CD4-positive, alpha-beta T cell treated with Interleukin-4 for 4 hours (primary cell): ENCODE measurements around the gene OTOGL.

Source experiments
- DNase-seq: peaks from one replicate; pipeline ENCODE4 v3.0.0-alpha.2; 2020

OTOGL gene

DNA sequence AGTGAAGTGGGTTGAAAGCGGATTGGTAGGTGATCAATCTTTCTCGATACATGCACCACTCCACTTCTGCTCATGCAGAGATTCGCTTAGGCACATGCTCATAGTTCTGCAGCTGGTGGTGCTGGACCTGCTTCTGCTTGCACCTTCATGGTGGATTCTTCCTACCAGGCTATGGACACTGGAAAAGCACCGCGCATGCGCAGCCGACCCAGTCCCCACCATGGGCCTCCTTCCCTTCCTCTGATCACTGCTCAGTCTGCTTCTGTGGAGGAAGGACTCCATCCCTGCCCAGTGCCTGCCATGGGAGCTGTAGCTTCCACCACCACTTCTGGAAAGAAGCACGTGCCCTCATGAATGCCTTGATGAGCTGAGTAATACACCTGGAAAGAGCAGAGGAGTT, 282.9 kb downstream of the OTOGL start:
- DNase-seq: no peak

DNA sequence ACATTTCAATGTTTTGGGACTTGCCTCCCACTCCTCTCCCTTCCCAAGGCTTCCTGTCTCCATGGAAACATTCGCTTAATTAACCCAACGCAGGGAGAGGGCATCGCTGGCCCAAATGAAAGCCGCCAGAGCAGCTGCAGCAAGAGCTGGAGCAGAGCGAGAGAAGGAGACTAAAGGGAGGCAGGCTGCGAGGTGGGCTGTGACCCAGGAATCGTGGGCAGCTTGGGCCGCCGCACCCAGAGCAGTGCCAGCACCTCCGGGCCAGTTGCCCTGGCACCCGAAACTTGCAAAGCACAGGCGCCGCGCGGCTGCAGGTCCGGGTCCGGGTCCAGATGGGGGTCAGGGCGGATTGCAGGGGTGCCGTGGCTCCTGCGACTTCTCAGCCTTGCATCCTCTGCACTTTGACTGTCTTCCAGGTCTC, 301.2 kb downstream of the OTOGL start:
- DNase-seq: no peak

DNA sequence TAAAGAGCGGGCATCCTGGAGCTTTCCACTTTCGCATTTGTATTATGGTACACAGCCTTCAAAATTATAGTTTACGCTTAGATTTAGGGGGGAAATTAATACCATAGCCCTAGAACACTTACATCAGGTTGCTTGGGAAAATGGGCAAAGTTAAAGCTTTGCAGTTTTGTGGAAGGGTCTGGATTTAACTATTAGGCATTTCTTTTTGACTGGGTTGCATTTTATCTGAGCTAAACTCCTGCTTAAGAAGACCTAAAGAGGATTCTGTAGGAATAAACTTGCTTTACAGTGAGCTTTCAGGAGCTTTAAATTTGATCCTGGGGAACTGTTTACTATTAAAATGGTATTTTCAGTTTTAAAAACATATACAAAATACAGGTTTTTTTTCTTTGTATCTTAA, 301.9 kb downstream of the OTOGL start:
- no peak for DNase-seq

DNA sequence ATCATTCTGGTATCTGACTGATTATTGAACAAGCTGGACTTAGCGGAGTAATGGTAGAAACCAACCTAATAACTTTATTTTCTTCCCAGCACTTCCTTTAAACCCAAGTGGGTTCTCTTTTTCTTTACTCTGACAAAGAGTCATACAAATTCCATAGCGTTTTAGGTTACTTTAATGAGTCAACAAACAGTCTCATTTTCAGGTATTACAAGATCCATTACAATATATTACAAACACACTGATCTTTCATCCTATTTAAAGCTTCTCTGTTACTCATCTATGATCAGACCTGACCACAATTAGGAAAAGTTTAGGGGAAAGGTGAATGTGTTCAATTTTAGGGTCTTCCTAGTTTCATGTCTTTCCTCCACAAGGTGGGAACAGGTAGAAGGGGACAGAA, 305.3 kb downstream of the OTOGL start:
- DNase-seq: no peak

DNA sequence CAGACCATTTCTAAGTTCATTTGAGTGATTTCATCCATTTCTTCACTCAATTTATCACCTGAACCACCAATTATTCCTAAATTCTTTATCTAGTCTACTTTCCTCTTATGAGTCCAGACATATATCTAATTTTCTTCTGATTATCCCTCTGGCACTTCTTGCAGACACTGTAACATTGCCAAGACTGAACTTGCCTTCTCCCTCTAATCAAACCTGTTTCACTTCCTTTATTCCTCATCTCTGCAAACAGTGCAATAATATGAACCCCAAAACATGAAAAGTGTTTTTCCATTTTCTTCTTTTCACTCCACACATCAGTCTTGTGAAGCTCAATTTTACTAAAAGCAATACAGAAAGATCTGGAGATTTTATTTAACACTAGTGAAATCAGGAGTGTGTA, 306.9 kb downstream of the OTOGL start:
- no peak for DNase-seq

DNA sequence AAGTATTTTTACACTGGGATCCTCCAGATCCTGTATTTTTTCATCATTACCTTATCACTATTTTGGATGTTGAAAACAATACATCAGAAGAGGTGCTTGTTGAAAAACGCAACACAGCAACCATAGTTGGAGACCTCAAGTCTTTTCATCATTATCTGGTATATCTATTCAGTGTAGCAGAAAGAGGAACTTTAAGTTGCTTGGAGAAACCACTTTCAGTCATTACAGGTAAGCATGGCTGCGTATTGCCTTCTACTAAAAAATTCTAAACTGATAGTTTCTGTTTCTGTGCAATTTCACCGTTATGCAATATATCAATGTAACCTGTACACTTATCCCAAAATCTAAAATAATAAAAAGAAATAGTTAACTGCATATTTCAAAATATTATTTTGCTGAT, 312.4 kb downstream of the OTOGL start:
- no peak for DNase-seq

DNA sequence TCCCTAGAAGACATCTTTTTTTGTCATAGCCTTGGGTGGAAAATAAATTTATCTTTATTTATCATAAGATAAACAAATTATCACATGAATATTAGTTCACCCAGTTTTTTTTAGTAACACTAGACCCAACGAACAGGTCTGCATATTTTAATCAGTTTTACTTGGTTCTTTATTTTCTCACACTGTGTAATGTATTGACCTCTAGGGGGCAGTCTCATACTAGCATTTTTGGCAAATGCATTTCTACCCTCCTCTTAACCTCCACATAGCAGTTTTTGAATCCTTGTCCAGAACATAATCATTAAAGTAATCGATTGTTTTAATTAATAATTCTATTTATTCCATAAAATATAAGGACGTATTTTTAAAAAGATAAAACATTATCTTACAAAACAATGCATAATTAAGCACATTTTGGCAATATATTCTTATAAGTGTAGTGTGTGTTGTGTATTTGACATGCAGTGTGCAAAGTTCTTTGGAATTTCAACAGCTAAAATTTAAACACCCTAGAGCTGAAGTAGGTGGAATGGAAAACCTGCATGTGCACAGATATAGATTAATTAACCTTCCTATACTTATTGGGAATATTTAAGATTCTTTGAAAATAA, 313.1 kb downstream of the OTOGL start:
- no peak for DNase-seq

DNA sequence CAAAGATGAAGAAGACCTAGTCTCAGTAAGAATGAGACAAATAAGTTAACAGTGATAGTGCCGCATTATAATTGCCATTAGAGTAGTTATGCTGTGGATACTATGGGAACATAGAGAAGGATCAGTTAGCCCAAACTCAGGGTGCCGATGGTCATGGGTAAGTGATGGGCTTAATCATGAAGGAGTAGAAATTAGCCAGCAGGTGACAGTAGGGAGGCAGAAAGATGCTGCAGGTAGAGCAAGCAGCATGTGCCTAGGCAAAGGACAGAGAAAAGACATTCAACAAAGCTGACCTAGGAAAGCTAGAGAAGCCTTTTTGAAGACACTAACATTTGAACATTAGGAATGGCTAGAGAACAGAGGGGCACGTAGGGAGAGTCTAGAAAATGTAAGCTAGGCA, 314.1 kb downstream of the OTOGL start:
- DNase-seq: no peak

DNA sequence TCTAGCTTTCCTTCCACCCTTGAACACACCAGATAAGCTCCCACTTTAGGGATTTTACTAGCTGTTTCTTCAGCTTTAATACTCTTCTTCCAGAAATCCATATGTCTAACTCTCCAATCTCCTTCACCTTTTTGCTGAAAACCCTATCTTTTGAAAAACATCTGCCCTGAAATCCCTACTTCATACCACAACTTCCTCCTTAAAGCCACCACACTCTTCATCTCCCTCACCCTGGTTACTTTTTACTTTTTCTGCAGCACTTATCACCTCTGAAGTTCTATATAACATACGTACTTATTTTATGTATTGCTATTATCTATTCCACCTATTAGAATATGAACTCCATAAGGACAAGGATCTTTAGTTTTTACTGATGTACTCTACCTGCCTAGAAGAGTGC, 316.1 kb downstream of the OTOGL start:
- DNase-seq: no peak

DNA sequence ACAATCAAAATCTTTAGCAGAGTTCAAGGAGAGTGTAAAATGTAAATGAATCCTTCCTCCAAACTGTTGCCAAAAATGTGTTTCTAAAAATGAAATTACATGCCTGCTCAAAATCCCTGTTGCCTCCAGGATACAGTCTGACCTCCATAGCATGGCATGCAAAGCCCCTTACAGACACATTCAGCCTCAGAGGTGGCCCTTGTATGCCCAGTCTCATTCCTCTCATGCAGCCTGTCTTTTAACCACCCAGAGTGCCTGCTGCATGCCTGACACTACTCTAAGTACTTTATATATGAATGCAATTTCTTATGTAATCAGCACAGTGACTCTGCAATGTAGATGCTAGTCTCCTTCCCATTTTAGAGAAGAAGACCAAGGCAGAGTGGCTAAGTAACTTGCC, 320.3 kb downstream of the OTOGL start:
- no peak for DNase-seq

DNA sequence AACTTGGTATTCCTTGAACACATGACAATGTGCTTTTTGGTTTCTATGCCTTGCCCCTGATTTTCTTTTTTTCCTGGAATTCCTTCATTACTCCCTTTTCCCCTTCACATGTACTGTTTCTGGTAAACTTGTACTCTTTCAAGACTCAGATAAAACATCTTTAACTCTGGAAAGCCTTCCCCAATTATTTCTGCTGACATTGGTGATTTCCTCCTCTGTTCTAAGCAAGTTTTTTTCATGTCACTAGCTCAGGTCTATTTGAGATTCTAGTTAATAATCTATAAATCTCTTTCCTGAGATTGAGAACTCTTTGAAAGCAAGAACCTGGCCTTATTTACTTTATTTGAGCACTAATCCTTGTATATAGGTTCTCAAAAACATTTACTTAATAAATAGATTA, 320.7 kb downstream of the OTOGL start:
- no peak for DNase-seq

DNA sequence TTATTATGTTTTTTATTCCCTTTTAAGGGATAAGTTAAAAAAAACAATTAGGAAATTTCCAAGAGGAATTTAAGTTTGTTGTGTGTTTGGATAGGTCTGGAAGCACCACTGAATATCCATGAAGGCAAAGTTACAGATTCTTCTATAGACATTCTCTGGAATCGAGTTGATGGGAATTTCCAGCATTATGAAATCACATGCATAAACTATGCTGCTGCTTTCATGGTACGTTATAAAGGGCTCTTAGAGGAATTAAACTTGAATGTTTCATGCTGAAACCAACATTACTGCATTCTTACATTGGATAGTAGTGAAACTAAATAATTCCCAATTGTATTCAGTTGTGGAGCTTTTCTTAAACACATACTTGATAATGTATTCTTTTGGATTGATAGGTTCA, 323.2 kb downstream of the OTOGL start:
- no peak for DNase-seq
